ENCODE measurements around the gene ARL8B. TPM values are rescaled to one million over a fixed set of nuclear protein-coding genes. Genes with fewer than 3 reads are reported as not detected.

ARL8B gene
- total and polyA plus RNA-seq, 2 of the 8 experiments (the other 6 are each of a cell fraction or from before 2014, with no cell fraction given): 14.5 to 27.8 TPM

GRCh38 chr3:5103743-5104142, 18.3 kb upstream of the ARL8B start (continued):
- no peak for TF ChIP-seq RNF2 (IDR thresholded peaks at IDR 0.05; ENCODE audit: borderline replicate concordance, low read depth, low read length, missing control alignments, poor library complexity, severe bottlenecking)
- TF ChIP-seq POU5F1 (IDR thresholded peaks at IDR 0.05; ENCODE audit: low read depth, low read length): no peak
- TF ChIP-seq CREB1 (IDR thresholded peaks at IDR 0.05): no peak
- TF ChIP-seq MAX (IDR thresholded peaks at IDR 0.05): no peak
- TF ChIP-seq CEBPB (IDR thresholded peaks at IDR 0.05; ENCODE audit: low read depth, low read length): no peak

All from H1 (cell line).